Gastrocnemius medialis (tissue), 4 donors: Measurements from ENCODE around the gene DCBLD1.

Experiments
- POLR2A ChIP-seq, 2 donors: fragments of 450-650 bp; IDR thresholded peaks; one replicate each; pipeline ENCODE4 v1.6.1; 2017; ENCODE audit warnings: antibody characterized with exemption in 2 of 2, mild to moderate bottlenecking in 2 of 2, moderate library complexity in 2 of 2
- TF ChIP-seq, protein P1 (sequence below), 5 experiments: fragments of 450-650 bp in 3 of 5; fragments of 200-600 bp in 2 of 5; sonication (generic) in 2 of 5; IDR thresholded peaks in 4 of 5; conservative IDR thresholded peaks in 1 of 5; 1 replicate in 4 of 5; 2 replicates in 1 of 5; pipeline ENCODE4 v1.5.1; 2016 to 2019; ENCODE audit warnings: antibody characterized with exemption in 5 of 5, mild to moderate bottlenecking in 3 of 5, moderate library complexity in 3 of 5

DNA sequence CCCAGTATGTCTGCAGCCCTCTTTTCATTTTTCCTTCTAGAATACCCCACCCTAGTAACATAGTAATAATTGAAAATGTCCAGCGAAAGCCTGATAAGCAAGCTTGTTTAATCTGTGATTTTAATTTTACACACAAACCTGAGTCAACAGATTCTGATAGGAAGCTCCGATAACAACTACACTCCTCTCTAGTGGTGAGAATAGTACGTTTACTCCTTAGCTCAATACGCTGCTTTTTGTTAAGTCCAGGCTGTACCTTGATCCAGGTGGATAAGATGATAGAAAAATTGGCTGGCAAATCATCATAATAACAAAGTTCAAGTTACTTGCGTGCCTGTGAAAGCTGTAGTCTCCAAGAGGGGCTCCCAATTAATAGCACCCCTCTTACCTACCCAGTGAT lies 25.5 kb upstream of the DCBLD1 start:
- TF ChIP-seq, protein P1, sequence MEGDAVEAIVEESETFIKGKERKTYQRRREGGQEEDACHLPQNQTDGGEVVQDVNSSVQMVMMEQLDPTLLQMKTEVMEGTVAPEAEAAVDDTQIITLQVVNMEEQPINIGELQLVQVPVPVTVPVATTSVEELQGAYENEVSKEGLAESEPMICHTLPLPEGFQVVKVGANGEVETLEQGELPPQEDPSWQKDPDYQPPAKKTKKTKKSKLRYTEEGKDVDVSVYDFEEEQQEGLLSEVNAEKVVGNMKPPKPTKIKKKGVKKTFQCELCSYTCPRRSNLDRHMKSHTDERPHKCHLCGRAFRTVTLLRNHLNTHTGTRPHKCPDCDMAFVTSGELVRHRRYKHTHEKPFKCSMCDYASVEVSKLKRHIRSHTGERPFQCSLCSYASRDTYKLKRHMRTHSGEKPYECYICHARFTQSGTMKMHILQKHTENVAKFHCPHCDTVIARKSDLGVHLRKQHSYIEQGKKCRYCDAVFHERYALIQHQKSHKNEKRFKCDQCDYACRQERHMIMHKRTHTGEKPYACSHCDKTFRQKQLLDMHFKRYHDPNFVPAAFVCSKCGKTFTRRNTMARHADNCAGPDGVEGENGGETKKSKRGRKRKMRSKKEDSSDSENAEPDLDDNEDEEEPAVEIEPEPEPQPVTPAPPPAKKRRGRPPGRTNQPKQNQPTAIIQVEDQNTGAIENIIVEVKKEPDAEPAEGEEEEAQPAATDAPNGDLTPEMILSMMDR (IDR thresholded peaks at IDR 0.05 in 4 of 5, conservative IDR thresholded peaks at IDR 0.05 in 1 of 5): no peak
- no peak for TF ChIP-seq POLR2A (IDR thresholded peaks at IDR 0.05)
